Keratinocyte (primary cell): ENCODE measurements around the gene ZDHHC22. TPM values are rescaled to one million over a fixed set of nuclear protein-coding genes. Genes with fewer than 3 reads are reported as not detected.

ENCODE experiments used
- DNase-seq: peaks from one replicate; pipeline ENCODE4 v3.0.0-alpha.2; 2011; ENCODE audit warnings: low read depth, missing footprints, low spot score
- FAIRE-seq: peaks from 2 replicates; lab custom pipeline; 2011; peaks lifted over from hg19 to GRCh38; lab: Jason Lieb, UNC
- H2AFZ ChIP-seq: 2 replicates; pipeline ENCODE4 v1.6.0; 2012; ENCODE audit warnings: low read length, control low read depth, inconsistent platforms; ENCODE audit not compliant: control insufficient read depth
- H3K27ac ChIP-seq: 2 replicates; pipeline ENCODE4 v1.5.1; 2011; ENCODE audit warnings: low read length; ENCODE audit not compliant: control insufficient read depth, insufficient read depth
- H3K27me3 ChIP-seq: 3 replicates; pipeline ENCODE4 v1.6.0; 2011; ENCODE audit warnings: low read length; ENCODE audit not compliant: control insufficient read depth, insufficient read depth; ENCODE audit errors: extremely low read depth
- H3K36me3 ChIP-seq, 2 experiments: 2 replicates in 1 of 2; 3 replicates in 1 of 2; pipeline ENCODE4 v1.5.1; 2011; ENCODE audit warnings: low read length in 2 of 2, mild to moderate bottlenecking in 1 of 2; ENCODE audit not compliant: control insufficient read depth in 2 of 2, insufficient read depth in 2 of 2; ENCODE audit errors: extremely low read depth in 1 of 2
- H3K4me1 ChIP-seq: 3 replicates; pipeline ENCODE4 v1.5.1; 2011; ENCODE audit warnings: low read length; ENCODE audit not compliant: control insufficient read depth, insufficient read depth; ENCODE audit errors: extremely low read depth
- H3K4me2 ChIP-seq: 3 replicates; pipeline ENCODE4 v1.6.0; 2011; ENCODE audit warnings: low read depth, low read length; ENCODE audit not compliant: control insufficient read depth, insufficient read depth; ENCODE audit errors: extremely low read depth
- H3K4me3 ChIP-seq, 3 experiments: fragments of 200-600 bp in 1 of 3; sonication (generic) in 1 of 3; 2 replicates in 2 of 3; 3 replicates in 1 of 3; pipeline ENCODE4 v1.5.1; 2011 to 2016; ENCODE audit warnings: low read length in 3 of 3, mild to moderate bottlenecking in 3 of 3, control low read depth in 2 of 3, inconsistent platforms in 1 of 3, low read depth in 1 of 3, mixed read lengths in 1 of 3, mixed run types in 1 of 3, moderate library complexity in 1 of 3; ENCODE audit not compliant: control insufficient read depth in 2 of 3, insufficient read depth in 2 of 3; ENCODE audit errors: extremely low read depth in 1 of 3
- H3K79me2 ChIP-seq: 2 replicates; pipeline ENCODE4 v1.6.0; 2012; ENCODE audit warnings: low read length; ENCODE audit not compliant: control insufficient read depth, insufficient read depth
- H3K9ac ChIP-seq: 3 replicates; pipeline ENCODE4 v1.6.0; 2011; ENCODE audit warnings: low read length; ENCODE audit not compliant: control insufficient read depth, insufficient read depth; ENCODE audit errors: extremely low read depth
- H3K9me1 ChIP-seq: 3 replicates; pipeline ENCODE4 v1.6.0; 2011; ENCODE audit warnings: low read length; ENCODE audit not compliant: control insufficient read depth, insufficient read depth; ENCODE audit errors: extremely low read depth
- H3K9me3 ChIP-seq: 2 replicates; pipeline ENCODE4 v1.5.1; 2012; ENCODE audit warnings: low read depth, low read length; ENCODE audit not compliant: control insufficient read depth
- H4K20me1 ChIP-seq: 3 replicates; pipeline ENCODE4 v1.6.0; 2011; ENCODE audit warnings: low read length; ENCODE audit not compliant: control insufficient read depth, insufficient read depth; ENCODE audit errors: extremely low read depth
- EZH2 ChIP-seq: IDR thresholded peaks from one replicate; pipeline ENCODE4 v1.6.1; 2012; ENCODE audit warnings: inconsistent platforms, mild to moderate bottlenecking, low read length, moderate library complexity
- dilution Hi-C: fragments of 300-500 bp; cut with MboI; formaldehyde crosslinking; loops from one replicate; pipeline ENCODE4 v1.7.0; 2020; ENCODE audit warnings: low sequenced_read_pairs; ENCODE audit not compliant: extremely low pct_ligation_motif_present
- polyA plus RNA-seq, 5 experiments: library from polyadenylated mRNA; depleted of rRNA in 3 of 5; stranded (reverse) in 3 of 5; stranded (forward) in 1 of 5; unstranded in 1 of 5; fragments of >200 nt; gene quantifications; 1 replicate in 1 of 5; 2 replicates in 3 of 5; 3 replicates in 1 of 5; pipeline versions ENCODE4 v1.2.1 to v1.2.3, GENCODE V29; 2011 to 2012; ENCODE audit warnings: missing spikeins in 2 of 5, low read depth in 1 of 5, low replicate concordance in 1 of 5
- TF ChIP-seq, protein P1 (sequence below), 3 experiments: IDR thresholded peaks in 1 of 3; conservative IDR thresholded peaks in 1 of 3; optimal IDR thresholded peaks in 1 of 3; 2 replicates in 2 of 3; 3 replicates in 1 of 3; pipeline versions ENCODE3 to v1.5.1; 2011; ENCODE audit warnings: low read length in 3 of 3, mild to moderate bottlenecking in 3 of 3, moderate library complexity in 2 of 3, control low read depth in 1 of 3, inconsistent platforms in 1 of 3; ENCODE audit not compliant: insufficient read depth in 2 of 3; ENCODE audit errors: extremely low read depth in 1 of 3

Gene ZDHHC22
- polyA plus RNA-seq, 1 donor (not counting 4 experiments of a cell fraction or from before 2014, with no cell fraction given), result not detected

DNA sequence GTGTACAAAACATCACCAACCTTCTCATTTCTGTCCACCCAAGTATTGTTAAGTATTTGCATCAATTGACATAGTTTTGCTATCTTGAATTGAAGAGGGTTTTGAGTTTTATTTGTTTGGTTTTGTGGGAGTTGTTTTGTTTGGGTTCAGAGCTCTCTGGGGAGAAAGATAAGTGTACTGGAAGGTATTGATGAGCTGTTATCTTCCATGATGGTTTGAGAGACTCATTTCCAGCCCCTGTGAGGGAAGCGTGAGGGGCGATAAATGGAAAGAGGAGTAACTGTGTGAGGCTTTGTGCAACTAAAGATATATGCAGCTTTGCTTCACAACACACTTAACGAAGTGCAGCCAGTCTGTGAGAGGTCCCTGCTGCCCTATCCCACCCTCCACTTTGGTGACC lies 59.2 kb downstream of the ZDHHC22 start:
- no peaks in the 10 kb centered on the region for H3K36me3 ChIP-seq
- no peak overlapping the region for H3K27ac ChIP-seq
- no peak for FAIRE-seq
- no peaks in the 10 kb centered on the region for H3K9me3 ChIP-seq
- no peak overlapping the region for H3K4me2 ChIP-seq
- no peaks in the 10 kb centered on the region for H4K20me1 ChIP-seq
- DNase-seq, result no peak
- H3K27me3 ChIP-seq, result no peaks in the 10 kb centered on the region
- no peak overlapping the region for H2AFZ ChIP-seq
- H3K4me1 ChIP-seq, result peaks cover 3% of the 10 kb centered on the region
- H3K9me1 ChIP-seq, result no peaks in the 10 kb centered on the region
- dilution Hi-C loops, result no loop called here
- no peak overlapping the region for H3K4me3 ChIP-seq
- no peaks in the 10 kb centered on the region for H3K79me2 ChIP-seq
- no peak for TF ChIP-seq EZH2
- TF ChIP-seq, protein P1, sequence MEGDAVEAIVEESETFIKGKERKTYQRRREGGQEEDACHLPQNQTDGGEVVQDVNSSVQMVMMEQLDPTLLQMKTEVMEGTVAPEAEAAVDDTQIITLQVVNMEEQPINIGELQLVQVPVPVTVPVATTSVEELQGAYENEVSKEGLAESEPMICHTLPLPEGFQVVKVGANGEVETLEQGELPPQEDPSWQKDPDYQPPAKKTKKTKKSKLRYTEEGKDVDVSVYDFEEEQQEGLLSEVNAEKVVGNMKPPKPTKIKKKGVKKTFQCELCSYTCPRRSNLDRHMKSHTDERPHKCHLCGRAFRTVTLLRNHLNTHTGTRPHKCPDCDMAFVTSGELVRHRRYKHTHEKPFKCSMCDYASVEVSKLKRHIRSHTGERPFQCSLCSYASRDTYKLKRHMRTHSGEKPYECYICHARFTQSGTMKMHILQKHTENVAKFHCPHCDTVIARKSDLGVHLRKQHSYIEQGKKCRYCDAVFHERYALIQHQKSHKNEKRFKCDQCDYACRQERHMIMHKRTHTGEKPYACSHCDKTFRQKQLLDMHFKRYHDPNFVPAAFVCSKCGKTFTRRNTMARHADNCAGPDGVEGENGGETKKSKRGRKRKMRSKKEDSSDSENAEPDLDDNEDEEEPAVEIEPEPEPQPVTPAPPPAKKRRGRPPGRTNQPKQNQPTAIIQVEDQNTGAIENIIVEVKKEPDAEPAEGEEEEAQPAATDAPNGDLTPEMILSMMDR (optimal IDR thresholded peaks at IDR 0.05 in 1 of 3, IDR thresholded peaks at IDR 0.05 in 1 of 3, conservative IDR thresholded peaks at IDR 0.05 in 1 of 3; ENCODE audit: extremely low read depth in 1 of 3, insufficient read depth in 2 of 3, low read length in 3 of 3), result no peak
- no peak overlapping the region for H3K9ac ChIP-seq

Other genes with a start within 250 kb of the ZDHHC22 start
- 4.2 to 6.8 TPM (median 5.6 TPM) in 3 replicates for gene IRF2BPL, start 113.1 kb downstream of the ZDHHC22 start, polyA plus RNA-seq
- gene CIPC, start 43.5 kb downstream of the ZDHHC22 start, polyA plus RNA-seq, result 10.3 to 15.1 TPM (median 13.2 TPM) in 3 replicates
- gene TMEM63C, start 40.0 kb upstream of the ZDHHC22 start, polyA plus RNA-seq, result 0.61 to 1.5 TPM (median 0.66 TPM) in 3 replicates
- not detected in 3 replicates for gene NGB, start 129.4 kb upstream of the ZDHHC22 start, polyA plus RNA-seq
- 13.9 to 21.1 TPM (median 17.4 TPM) in 3 replicates for gene POMT2, start 179.1 kb upstream of the ZDHHC22 start, polyA plus RNA-seq
- gene GSTZ1, start 179.2 kb upstream of the ZDHHC22 start, polyA plus RNA-seq, result 15.6 to 24.3 TPM (median 20.6 TPM) in 3 replicates
- gene TMED8, start 235.3 kb upstream of the ZDHHC22 start, polyA plus RNA-seq, result 5.4 to 7.3 TPM (median 6.1 TPM) in 3 replicates
- 0.23 to 0.77 TPM (median 0.46 TPM) in 3 replicates for gene SAMD15, start 235.6 kb upstream of the ZDHHC22 start, polyA plus RNA-seq